Measurements from ENCODE around the gene THOC6. TPM values are rescaled to one million over a fixed set of nuclear protein-coding genes. Genes with fewer than 3 reads are reported as not detected.

The THOC6 gene
- total RNA-seq, 4 donors from 2014 or later = 16.5 to 19.1 (median 17.6) TPM

- Histone ChIP-seq H3K27ac (no peak overlapping the region), H3K36me3 (peaks cover 4 to 13% of the 10 kb centered on the region in 2 donors), H3K4me3 (replicated peaks in 1 of 3) (no peak overlapping the region), H3K4me1 (peaks cover 34 to 52% of the 10 kb centered on the region in 2 donors), H3K27me3 (no peaks in the 10 kb centered on the region), H3K9me3 (no peaks in the 10 kb centered on the region)
- no peak for DNase-seq
- intact Hi-C loops (cut with DNase I) = no loop called here
- TF ChIP-seq POLR2A (IDR thresholded peaks at IDR 0.05) (no peak), CTCF (IDR thresholded peaks at IDR 0.05) (no peak)
- WGBS, 2 donors = 92 to 98% methylated on average over 8 of the region's 8 CpGs
These were observed 2.2 kb downstream of the THOC6 start for GRCh38 chr16:3026003-3026378.

GRCh38 chr16:3026609-3027488 lies 3.0 kb downstream of the THOC6 start:
- H3K4me1 ChIP-seq = peaks cover 25 to 48% of the 10 kb centered on the region in 2 donors
- TF ChIP-seq POLR2A (IDR thresholded peaks at IDR 0.05) = no peak
- no peak for TF ChIP-seq CTCF (IDR thresholded peaks at IDR 0.05)
- WGBS, 2 donors = 97% methylated on average over 20 to 21 of the region's 24 CpGs
- H3K27me3 ChIP-seq = no peaks in the 10 kb centered on the region
- no peak overlapping the region for H3K4me3 ChIP-seq (replicated peaks in 1 of 3)
- intact Hi-C loops (cut with DNase I) = no loop called here
- no peak for DNase-seq
- no peak overlapping the region for H3K27ac ChIP-seq
- H3K36me3 ChIP-seq = peaks cover 4 to 13% of the 10 kb centered on the region in 2 donors
- H3K9me3 ChIP-seq = no peaks in the 10 kb centered on the region

- no peak for TF ChIP-seq POLR2A (IDR thresholded peaks at IDR 0.05)
- no peak for TF ChIP-seq CTCF (IDR thresholded peaks at IDR 0.05)
- 90 to 96% methylated on average over 7 to 8 of the region's 8 CpGs for WGBS, 2 donors
- no peak overlapping the region for H3K4me3 ChIP-seq (replicated peaks in 1 of 3)
- DNase-seq = no peak
- H3K27me3 ChIP-seq = no peaks in the 10 kb centered on the region
- peaks cover 19 to 42% of the 10 kb centered on the region in 2 donors for H3K4me1 ChIP-seq
- H3K36me3 ChIP-seq = peaks cover 4 to 13% of the 10 kb centered on the region in 2 donors
- H3K27ac ChIP-seq = no peak overlapping the region
- intact Hi-C loops (cut with DNase I) = no loop called here
- no peaks in the 10 kb centered on the region for H3K9me3 ChIP-seq
These were observed 3.6 kb downstream of the THOC6 start for GRCh38 chr16:3027489-3027795.

- TF ChIP-seq CTCF (IDR thresholded peaks at IDR 0.05) (peak; percentile 47 to 95 (median 72)), POLR2A (IDR thresholded peaks at IDR 0.05) (peak in 1 of 2 donors; percentile 43)
- H3K27me3 ChIP-seq = no peaks in the 10 kb centered on the region
- DNase-seq = peak; percentile 87 to 92
- H3K27ac ChIP-seq = no peak overlapping the region
- WGBS, 2 donors = 26 to 37% methylated on average over 7 to 21 of the region's 58 CpGs
- intact Hi-C loops (cut with DNase I) = no loop called here
- H3K9me3 ChIP-seq = no peaks in the 10 kb centered on the region
- H3K4me1 ChIP-seq = peaks cover 12 to 35% of the 10 kb centered on the region in 2 donors
- peaks cover 4 to 13% of the 10 kb centered on the region in 2 donors for H3K36me3 ChIP-seq
- H3K4me3 ChIP-seq (replicated peaks in 1 of 3) = no peak overlapping the region
These were observed 4.3 kb downstream of the THOC6 start for GRCh38 chr16:3027983-3028715.

Data from thyroid gland (tissue), 4 donors.